Ishikawa (cell line): Measurements from ENCODE around the gene DNAH7.

ENCODE experiments used
- CEBPB ChIP-seq: IDR thresholded peaks from 2 replicates; pipeline ENCODE4 v1.6.1; 2012
- CREB1 ChIP-seq: IDR thresholded peaks from 2 replicates; pipeline ENCODE4 v1.6.1; 2012; ENCODE audit warnings: low read depth
- EGR1 ChIP-seq: IDR thresholded peaks from 2 replicates; pipeline ENCODE4 v1.6.1; 2012
- EP300 ChIP-seq: IDR thresholded peaks from 2 replicates; pipeline ENCODE4 v1.6.1; 2012; ENCODE audit warnings: borderline replicate concordance
- FOXM1 ChIP-seq: IDR thresholded peaks from 2 replicates; pipeline ENCODE4 v1.6.1; 2012; ENCODE audit warnings: low read depth, borderline replicate concordance
- MAX ChIP-seq: IDR thresholded peaks from 2 replicates; pipeline ENCODE4 v1.6.1; 2012
- NFIC ChIP-seq: IDR thresholded peaks from 2 replicates; pipeline ENCODE4 v1.6.1; 2012
- RAD21 ChIP-seq: IDR thresholded peaks from 2 replicates; pipeline ENCODE4 v1.6.1; 2012; ENCODE audit warnings: low read depth
- REST ChIP-seq: IDR thresholded peaks from 2 replicates; pipeline ENCODE4 v1.6.1; 2012; ENCODE audit warnings: low read depth, mild to moderate bottlenecking
- TAF1 ChIP-seq: IDR thresholded peaks from 2 replicates; pipeline ENCODE4 v1.6.1; 2012; ENCODE audit warnings: low read depth, mild to moderate bottlenecking
- TCF12 ChIP-seq: IDR thresholded peaks from 2 replicates; pipeline ENCODE4 v1.6.1; 2012; ENCODE audit warnings: low read depth
- TEAD4 ChIP-seq: IDR thresholded peaks from 2 replicates; pipeline ENCODE4 v1.6.1; 2012
- USF1 ChIP-seq: IDR thresholded peaks from 2 replicates; pipeline ENCODE4 v1.6.1; 2012
- YY1 ChIP-seq: IDR thresholded peaks from 2 replicates; pipeline ENCODE4 v1.6.1; 2012; ENCODE audit warnings: low read depth
- ZBTB7A ChIP-seq: IDR thresholded peaks from 2 replicates; pipeline ENCODE4 v1.6.1; 2012; ENCODE audit warnings: low read depth

DNAH7 gene

GRCh38 chr2:196059491-196059960, 9.1 kb downstream of the DNAH7 start:
- TF ChIP-seq TAF1 (no peak), TEAD4 (no peak), YY1 (no peak), MAX (no peak), EP300 (no peak), TCF12 (no peak), RAD21 (no peak), USF1 (no peak), CEBPB (no peak), CREB1 (no peak), ZBTB7A (no peak), NFIC (no peak), EGR1 (no peak), FOXM1 (no peak), REST (no peak)

- no peak for TF ChIP-seq EGR1
- TF ChIP-seq NFIC: no peak
- no peak for TF ChIP-seq EP300
- TF ChIP-seq YY1: no peak
- TF ChIP-seq USF1: no peak
- no peak for TF ChIP-seq TEAD4
- no peak for TF ChIP-seq CREB1
- no peak for TF ChIP-seq REST
- TF ChIP-seq ZBTB7A: no peak
- TF ChIP-seq MAX: no peak
- TF ChIP-seq TAF1: no peak
- TF ChIP-seq TCF12: no peak
- no peak for TF ChIP-seq CEBPB
- TF ChIP-seq FOXM1: no peak
- no peak for TF ChIP-seq RAD21
Measured at GRCh38 chr2:196054631-196055030, 14.0 kb downstream of the DNAH7 start.

- TF ChIP-seq MAX (no peak), YY1 (no peak), TCF12 (no peak), FOXM1 (no peak), TAF1 (no peak)
Measured at GRCh38 chr2:196046123-196046917, 22.3 kb downstream of the DNAH7 start.

- no peak for TF ChIP-seq RAD21
- TF ChIP-seq CREB1: no peak
- no peak for TF ChIP-seq NFIC
- no peak for TF ChIP-seq FOXM1
- no peak for TF ChIP-seq USF1
- TF ChIP-seq EP300: no peak
- no peak for TF ChIP-seq CEBPB
- no peak for TF ChIP-seq REST
- TF ChIP-seq TEAD4: no peak
Measured at GRCh38 chr2:196041786-196042185, 26.9 kb downstream of the DNAH7 start.
